Spleen (tissue), 7 donors: ENCODE results near the gene NISCH.

Source experiments
- CTCF ChIP-seq, 11 experiments: fragments of 200-600 bp in 7 of 11; fragments of 450-650 bp in 4 of 11; sonication (generic) in 4 of 11; IDR thresholded peaks in 8 of 11; conservative IDR thresholded peaks in 3 of 11; 1 replicate in 7 of 11; 2 replicates in 4 of 11; pipeline versions ENCODE4 v1.4.0 to v1.8.0; 2016 to 2021; ENCODE audit warnings: antibody characterized with exemption in 11 of 11, inconsistent platforms in 4 of 11, mild to moderate bottlenecking in 1 of 11
- POLR2A ChIP-seq, 3 donors: fragments of 450-650 bp; IDR thresholded peaks; one replicate each; pipeline ENCODE4 v1.5.1; 2017; ENCODE audit warnings: antibody characterized with exemption in 3 of 3, mild to moderate bottlenecking in 1 of 3
- POLR2AphosphoS5 ChIP-seq, 3 donors: sonication (generic); formaldehyde crosslinking; IDR thresholded peaks; one replicate each; pipeline ENCODE4 v1.5.1; 2017; ENCODE audit warnings: antibody characterized with exemption in 3 of 3
- donor health status: DM: no; HTN: no; CAD: no; lungs with moderate emphysema.
- donor health status: DM: no; HTN: no; CAD: no.
- donor health status: DM: no; HTN: no; CAD: no.

- TF ChIP-seq POLR2AphosphoS5 (IDR thresholded peaks at IDR 0.05) = peak; percentile 99 to 100 (median 99)
- peak in 5 of 11 experiments; percentile 19 to 44 (median 27) for TF ChIP-seq CTCF (IDR thresholded peaks at IDR 0.05 in 8 of 11, conservative IDR thresholded peaks at IDR 0.05 in 3 of 11)
- TF ChIP-seq POLR2A (IDR thresholded peaks at IDR 0.05) = peak; percentile 76 to 94 (median 79)
Observed at GRCh38 chr3:52536369-52537164, 81.2 kb downstream of the NISCH start, which contains the start of gene UQCC5.
